ENCODE measurements around the gene TM4SF5. TPM values are rescaled to one million over a fixed set of nuclear protein-coding genes. Genes with fewer than 3 reads are reported as not detected.

The TM4SF5 gene
- polyA plus RNA-seq, 6 donors from 2014 or later = not detected

- Mint-ChIP-seq H3K4me1 (peaks cover 4 to 7% (median 6%) of the 10 kb centered on the region in 3 donors), H3K9me3 (no peaks in the 10 kb centered on the region), H3K27me3 (peaks cover 7 to 18% (median 8%) of the 10 kb centered on the region in 3 donors), H3K27ac (no peak overlapping the region), H3K36me3 (no peaks in the 10 kb centered on the region), H3K4me3 (no peak overlapping the region)
- ATAC-seq (ENCODE audit: low read depth in 2 of 2) (peak in 1 of 2 donors; percentile 28), DNase-seq (no peak)
Observed at GRCh38 chr17:4764595-4764994, 7.1 kb upstream of the TM4SF5 start.

- H3K9me3 Mint-ChIP-seq = no peaks in the 10 kb centered on the region
- peaks cover 4 to 7% (median 6%) of the 10 kb centered on the region in 3 donors for H3K4me1 Mint-ChIP-seq
- peaks cover 3 to 14% (median 8%) of the 10 kb centered on the region in 3 donors for H3K27me3 Mint-ChIP-seq
- no peak for ATAC-seq (ENCODE audit: low read depth in 2 of 2)
- no peak overlapping the region for H3K27ac Mint-ChIP-seq
- H3K4me3 Mint-ChIP-seq = no peak overlapping the region
- DNase-seq = no peak
- no peaks in the 10 kb centered on the region for H3K36me3 Mint-ChIP-seq
Observed at GRCh38 chr17:4766201-4766600, 5.5 kb upstream of the TM4SF5 start.

- no peak for DNase-seq
- no peak for ATAC-seq (ENCODE audit: low read depth in 2 of 2)
- H3K27ac Mint-ChIP-seq = no peak overlapping the region
- H3K4me3 Mint-ChIP-seq = no peak overlapping the region
- H3K9me3 Mint-ChIP-seq = no peaks in the 10 kb centered on the region
- H3K27me3 Mint-ChIP-seq = peaks cover 4 to 14% (median 12%) of the 10 kb centered on the region in 3 donors
- peaks cover 5 to 7% (median 6%) of the 10 kb centered on the region in 3 donors for H3K4me1 Mint-ChIP-seq
- H3K36me3 Mint-ChIP-seq = no peaks in the 10 kb centered on the region
Observed at GRCh38 chr17:4766723-4767122, 5.0 kb upstream of the TM4SF5 start.

- no peak overlapping the region for H3K27ac Mint-ChIP-seq
- ATAC-seq (ENCODE audit: low read depth in 2 of 2) (no peak), DNase-seq (no peak)
- no peak overlapping the region for H3K4me3 Mint-ChIP-seq
- no peaks in the 10 kb centered on the region for H3K9me3 Mint-ChIP-seq
- H3K4me1 Mint-ChIP-seq = peaks cover 6 to 8% (median 8%) of the 10 kb centered on the region in 3 donors
- peaks cover 7 to 18% (median 8%) of the 10 kb centered on the region in 3 donors for H3K27me3 Mint-ChIP-seq
- no peaks in the 10 kb centered on the region for H3K36me3 Mint-ChIP-seq
Observed at GRCh38 chr17:4768298-4768697, 3.4 kb upstream of the TM4SF5 start.

GRCh38 chr17:4769628-4770027, 2.1 kb upstream of the TM4SF5 start:
- ATAC-seq (ENCODE audit: low read depth in 2 of 2) (no peak), DNase-seq (no peak)
- H3K9me3 Mint-ChIP-seq = no peaks in the 10 kb centered on the region
- no peak overlapping the region for H3K27ac Mint-ChIP-seq
- peaks cover 5 to 12% (median 12%) of the 10 kb centered on the region in 3 donors for H3K4me1 Mint-ChIP-seq
- H3K36me3 Mint-ChIP-seq = no peaks in the 10 kb centered on the region
- H3K27me3 Mint-ChIP-seq = peaks cover 10 to 24% (median 14%) of the 10 kb centered on the region in 3 donors
- H3K4me3 Mint-ChIP-seq = no peak overlapping the region

GRCh38 chr17:4772235-4772613, 538 bp downstream of the TM4SF5 start:
- ATAC-seq (ENCODE audit: low read depth in 2 of 2) = no peak
- Mint-ChIP-seq H3K4me1 (peaks cover 4 to 15% (median 14%) of the 10 kb centered on the region in 3 donors), H3K4me3 (no peak overlapping the region), H3K27me3 (peaks cover 14 to 24% (median 19%) of the 10 kb centered on the region in 3 donors), H3K9me3 (no peaks in the 10 kb centered on the region), H3K27ac (no peak overlapping the region), H3K36me3 (no peaks in the 10 kb centered on the region)
- DNase-seq = no peak

GRCh38 chr17:4777969-4778760, 6.5 kb downstream of the TM4SF5 start:
- peaks cover 0 to 4% (median 0%) of the 10 kb centered on the region in 7 donors for H3K9me3 Mint-ChIP-seq
- H3K27ac Mint-ChIP-seq = peak overlapping the region in 1 of 6 donors; percentile 56
- H3K27me3 Mint-ChIP-seq = peaks cover 37 to 43% (median 42%) of the 10 kb centered on the region in 3 donors
- DNase-seq (no peak), ATAC-seq (ENCODE audit: low read depth in 2 of 2) (no peak)
- H3K36me3 Mint-ChIP-seq = no peaks in the 10 kb centered on the region
- H3K4me1 Mint-ChIP-seq = peaks cover 0 to 15% (median 13%) of the 10 kb centered on the region in 3 donors
- H3K4me3 Mint-ChIP-seq = no peak overlapping the region

- H3K27ac Mint-ChIP-seq = no peak overlapping the region
- peaks cover 0 to 6% (median 2%) of the 10 kb centered on the region in 3 donors for H3K4me1 Mint-ChIP-seq
- H3K9me3 Mint-ChIP-seq = peaks cover 0 to 4% (median 0%) of the 10 kb centered on the region in 7 donors
- peak overlapping the region in 1 of 8 donors; percentile 35 for H3K4me3 Mint-ChIP-seq
- H3K27me3 Mint-ChIP-seq = peaks cover 45 to 50% (median 46%) of the 10 kb centered on the region in 3 donors
- ATAC-seq (ENCODE audit: low read depth in 2 of 2) (no peak), DNase-seq (no peak)
- no peaks in the 10 kb centered on the region for H3K36me3 Mint-ChIP-seq
Observed at GRCh38 chr17:4780325-4780955, 8.8 kb downstream of the TM4SF5 start.

- H3K27ac Mint-ChIP-seq = no peak overlapping the region
- no peaks in the 10 kb centered on the region for H3K36me3 Mint-ChIP-seq
- peaks cover 60 to 71% (median 67%) of the 10 kb centered on the region in 3 donors for H3K27me3 Mint-ChIP-seq
- H3K9me3 Mint-ChIP-seq = peaks cover 0 to 4% (median 0%) of the 10 kb centered on the region in 7 donors
- H3K4me1 Mint-ChIP-seq = peaks cover 4 to 24% (median 15%) of the 10 kb centered on the region in 3 donors
- no peak for DNase-seq
- ATAC-seq (ENCODE audit: low read depth in 2 of 2) = no peak
- H3K4me3 Mint-ChIP-seq = no peak overlapping the region
Observed at GRCh38 chr17:4782652-4783051, 11.0 kb downstream of the TM4SF5 start.

- Mint-ChIP-seq H3K36me3 (no peaks in the 10 kb centered on the region), H3K27ac (peak overlapping the region in 1 of 6 donors; percentile 56), H3K4me1 (peaks cover 11 to 26% (median 18%) of the 10 kb centered on the region in 3 donors)
Observed at GRCh38 chr17:4785311-4786105, 13.8 kb downstream of the TM4SF5 start.

GRCh38 chr17:4786106-4786511, 14.4 kb downstream of the TM4SF5 start, which contains the start of gene VMO1:
Gene VMO1 (minus strand): TSS chr17:4786364. CDS start chr17:4786352, 12 bp downstream.
- peaks cover 0 to 3% (median 0%) of the 10 kb centered on the region in 7 donors for H3K9me3 Mint-ChIP-seq
- peaks cover 15 to 30% (median 23%) of the 10 kb centered on the region in 3 donors for H3K4me1 Mint-ChIP-seq
- H3K27ac Mint-ChIP-seq = peak within 1 kb of the TSS in 1 of 6 donors; percentile 56
- peaks cover 47 to 71% (median 49%) of the 10 kb centered on the region in 3 donors for H3K27me3 Mint-ChIP-seq
- no peak for DNase-seq
- H3K36me3 Mint-ChIP-seq = no peaks in the 10 kb centered on the region
- H3K4me3 Mint-ChIP-seq = peak within 1 kb of the TSS in 7 of 8 donors; percentile 53 to 80 (median 64)
- ATAC-seq (ENCODE audit: low read depth in 2 of 2) = no peak

More at GRCh38 chr17:4785311-4786105, 13.8 kb downstream of the TM4SF5 start:
- Mint-ChIP-seq H3K9me3 (peaks cover 0 to 2% (median 0%) of the 10 kb centered on the region in 7 donors), H3K4me3 (peak overlapping the region in 7 of 8 donors; percentile 44 to 73 (median 58)), H3K27me3 (peaks cover 49 to 76% (median 53%) of the 10 kb centered on the region in 3 donors)
- DNase-seq (no peak), ATAC-seq (ENCODE audit: low read depth in 2 of 2) (no peak)

- DNase-seq = no peak
- Mint-ChIP-seq H3K4me3 (peak overlapping the region in 4 of 8 donors; percentile 58 to 69 (median 60)), H3K9me3 (peaks cover 0 to 3% (median 0%) of the 10 kb centered on the region in 7 donors), H3K4me1 (peaks cover 15 to 30% (median 23%) of the 10 kb centered on the region in 3 donors), H3K27me3 (peaks cover 47 to 71% (median 49%) of the 10 kb centered on the region in 3 donors), H3K36me3 (no peaks in the 10 kb centered on the region), H3K27ac (no peak overlapping the region)
- ATAC-seq (ENCODE audit: low read depth in 2 of 2) = no peak
Observed at GRCh38 chr17:4786516-4786915, 14.8 kb downstream of the TM4SF5 start.
